ENCODE results near the gene CHCHD3. TPM values are rescaled to one million over a fixed set of nuclear protein-coding genes. Genes with fewer than 3 reads are reported as not detected.

Gene CHCHD3
- total RNA-seq, 1 donor from 2014 or later, result 62.1 TPM

DNA sequence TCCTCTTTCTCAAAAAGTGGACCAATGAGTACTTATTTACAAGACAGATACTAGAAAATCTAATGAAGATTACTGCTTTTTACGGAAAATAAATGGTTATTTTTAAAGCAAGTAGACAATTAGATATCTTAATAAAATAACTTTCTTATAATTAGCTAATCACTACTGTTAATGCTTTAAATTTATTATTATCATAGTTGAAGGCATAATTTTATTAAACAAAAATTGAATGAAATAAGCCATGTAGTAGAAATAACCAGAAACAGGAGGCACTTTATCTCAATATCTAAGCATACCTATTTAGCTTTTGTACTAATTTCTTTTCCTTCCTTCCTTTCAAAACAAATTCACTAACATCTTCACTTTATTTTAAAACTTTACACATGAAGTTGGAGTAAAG, 134.9 kb downstream of the CHCHD3 start:
- Histone ChIP-seq H3K4me3 (ENCODE audit: low read depth, low read length) (no peak overlapping the region), H3K27me3 (ENCODE audit: control insufficient read depth, insufficient read depth, low read length) (no peaks in the 10 kb centered on the region), H3K36me3 (ENCODE audit: control insufficient read depth, insufficient read depth, low read length) (no peaks in the 10 kb centered on the region)
- TF ChIP-seq, protein P1, sequence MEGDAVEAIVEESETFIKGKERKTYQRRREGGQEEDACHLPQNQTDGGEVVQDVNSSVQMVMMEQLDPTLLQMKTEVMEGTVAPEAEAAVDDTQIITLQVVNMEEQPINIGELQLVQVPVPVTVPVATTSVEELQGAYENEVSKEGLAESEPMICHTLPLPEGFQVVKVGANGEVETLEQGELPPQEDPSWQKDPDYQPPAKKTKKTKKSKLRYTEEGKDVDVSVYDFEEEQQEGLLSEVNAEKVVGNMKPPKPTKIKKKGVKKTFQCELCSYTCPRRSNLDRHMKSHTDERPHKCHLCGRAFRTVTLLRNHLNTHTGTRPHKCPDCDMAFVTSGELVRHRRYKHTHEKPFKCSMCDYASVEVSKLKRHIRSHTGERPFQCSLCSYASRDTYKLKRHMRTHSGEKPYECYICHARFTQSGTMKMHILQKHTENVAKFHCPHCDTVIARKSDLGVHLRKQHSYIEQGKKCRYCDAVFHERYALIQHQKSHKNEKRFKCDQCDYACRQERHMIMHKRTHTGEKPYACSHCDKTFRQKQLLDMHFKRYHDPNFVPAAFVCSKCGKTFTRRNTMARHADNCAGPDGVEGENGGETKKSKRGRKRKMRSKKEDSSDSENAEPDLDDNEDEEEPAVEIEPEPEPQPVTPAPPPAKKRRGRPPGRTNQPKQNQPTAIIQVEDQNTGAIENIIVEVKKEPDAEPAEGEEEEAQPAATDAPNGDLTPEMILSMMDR (IDR thresholded peaks at IDR 0.05; ENCODE audit: insufficient read depth, low read length, severe bottlenecking), result no peak
- no peak for FAIRE-seq
- no peak for DNase-seq (ENCODE audit: low read depth)

GRCh38 chr7:132944774-132945173, 137.1 kb downstream of the CHCHD3 start:
- no peaks in the 10 kb centered on the region for H3K36me3 ChIP-seq (ENCODE audit: control insufficient read depth, insufficient read depth, low read length)
- no peaks in the 10 kb centered on the region for H3K27me3 ChIP-seq (ENCODE audit: control insufficient read depth, insufficient read depth, low read length)
- H3K4me3 ChIP-seq (ENCODE audit: low read depth, low read length), result no peak overlapping the region
- TF ChIP-seq, protein P1 (IDR thresholded peaks at IDR 0.05; ENCODE audit: insufficient read depth, low read length, severe bottlenecking), result no peak
- DNase-seq (ENCODE audit: low read depth), result no peak
- no peak for FAIRE-seq

GRCh38 chr7:132943645-132944044, 138.2 kb downstream of the CHCHD3 start:
- no peak for FAIRE-seq
- no peak for DNase-seq (ENCODE audit: low read depth)
- H3K36me3 ChIP-seq (ENCODE audit: control insufficient read depth, insufficient read depth, low read length), result no peaks in the 10 kb centered on the region
- TF ChIP-seq, protein P1 (IDR thresholded peaks at IDR 0.05; ENCODE audit: insufficient read depth, low read length, severe bottlenecking), result no peak
- H3K27me3 ChIP-seq (ENCODE audit: control insufficient read depth, insufficient read depth, low read length), result no peaks in the 10 kb centered on the region
- no peak overlapping the region for H3K4me3 ChIP-seq (ENCODE audit: low read depth, low read length)

GRCh38 chr7:132942701-132943100, 139.2 kb downstream of the CHCHD3 start:
- H3K27me3 ChIP-seq (ENCODE audit: control insufficient read depth, insufficient read depth, low read length), result no peaks in the 10 kb centered on the region
- H3K4me3 ChIP-seq (ENCODE audit: low read depth, low read length), result no peak overlapping the region
- FAIRE-seq (no peak), DNase-seq (ENCODE audit: low read depth) (no peak)
- no peaks in the 10 kb centered on the region for H3K36me3 ChIP-seq (ENCODE audit: control insufficient read depth, insufficient read depth, low read length)
- TF ChIP-seq, protein P1 (IDR thresholded peaks at IDR 0.05; ENCODE audit: insufficient read depth, low read length, severe bottlenecking), result no peak

GRCh38 chr7:132941905-132942304, 140.0 kb downstream of the CHCHD3 start:
- FAIRE-seq (no peak), DNase-seq (ENCODE audit: low read depth) (no peak)
- TF ChIP-seq, protein P1 (IDR thresholded peaks at IDR 0.05; ENCODE audit: insufficient read depth, low read length, severe bottlenecking), result no peak
- H3K4me3 ChIP-seq (ENCODE audit: low read depth, low read length), result no peak overlapping the region
- no peaks in the 10 kb centered on the region for H3K36me3 ChIP-seq (ENCODE audit: control insufficient read depth, insufficient read depth, low read length)
- no peaks in the 10 kb centered on the region for H3K27me3 ChIP-seq (ENCODE audit: control insufficient read depth, insufficient read depth, low read length)

DNA sequence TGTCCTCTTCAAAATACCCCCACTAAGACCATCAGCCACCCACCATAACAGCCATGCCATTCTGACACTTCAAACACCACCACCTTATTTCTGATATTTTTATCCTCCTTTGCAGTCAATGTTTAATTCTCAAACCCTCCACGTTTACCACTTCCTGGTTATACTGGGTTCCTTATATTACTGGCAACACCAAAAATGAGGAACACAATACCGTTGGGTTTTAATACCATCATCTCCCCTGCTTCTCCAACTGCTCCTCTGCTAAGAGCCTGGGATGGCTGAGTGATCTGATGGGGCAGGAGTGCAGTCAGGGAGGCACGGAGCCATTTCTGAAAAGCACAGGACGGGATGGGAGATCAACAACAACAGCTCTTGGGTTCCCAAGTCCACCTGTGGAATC, 140.5 kb downstream of the CHCHD3 start:
- TF ChIP-seq, protein P1 (IDR thresholded peaks at IDR 0.05; ENCODE audit: insufficient read depth, low read length, severe bottlenecking), result no peak
- FAIRE-seq, result peak; percentile 7

More for the DNA sequence above, 140.5 kb downstream of the CHCHD3 start:
- H3K36me3 ChIP-seq (ENCODE audit: control insufficient read depth, insufficient read depth, low read length), result no peaks in the 10 kb centered on the region
- H3K4me3 ChIP-seq (ENCODE audit: low read depth, low read length), result no peak overlapping the region
- no peaks in the 10 kb centered on the region for H3K27me3 ChIP-seq (ENCODE audit: control insufficient read depth, insufficient read depth, low read length)
- no peak for DNase-seq (ENCODE audit: low read depth)

Data from bronchial epithelial cell (primary cell).